Measurements from ENCODE around the gene NAA30. TPM values are rescaled to one million over a fixed set of nuclear protein-coding genes. Genes with fewer than 3 reads are reported as not detected.
"Not testable (repeated sequence)": the region's sequence is repeated elsewhere in the genome, so short reads cannot be mapped to it uniquely, and the experiment has no call there.

The NAA30 gene
- total RNA-seq, 1 donor from 2014 or later, result 53.8 TPM

DNA sequence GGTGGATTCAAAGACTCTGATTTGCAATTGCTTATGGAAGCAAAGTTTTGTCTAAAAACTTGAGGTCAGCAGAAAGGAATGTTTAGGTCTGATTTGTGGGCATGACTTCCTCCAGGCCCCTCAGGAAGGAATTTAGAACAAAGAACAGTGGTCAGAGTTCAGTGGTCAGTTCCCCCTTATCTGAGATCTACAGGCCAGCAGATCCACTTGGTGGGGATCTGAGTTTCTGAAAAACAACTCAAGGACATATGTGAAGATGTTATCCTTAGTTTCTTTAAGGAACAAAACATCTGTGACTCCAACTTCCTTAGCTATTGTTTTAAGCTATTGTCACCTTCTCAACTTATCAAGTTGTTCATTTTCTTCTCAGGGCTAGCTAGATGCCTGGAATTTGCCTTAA lies 28.0 kb upstream of the NAA30 start:
- Histone ChIP-seq H3K4me3 (no peak overlapping the region), H3K9me3 (ENCODE audit: low read depth) (no peaks in the 10 kb centered on the region), H3K79me2 (ENCODE audit: low read depth) (no peaks in the 10 kb centered on the region), H3K4me1 (peaks cover 72% of the 10 kb centered on the region), H3K9ac (no peak overlapping the region), H4K20me1 (ENCODE audit: low read depth) (no peaks in the 10 kb centered on the region), H3K27ac (no peak overlapping the region), H2AFZ (replicated peaks) (peak overlapping the region; percentile 26), H3K36me3 (no peaks in the 10 kb centered on the region), H3F3A (ENCODE audit: low read depth) (peaks cover 6% of the 10 kb centered on the region), H3K4me2 (peak overlapping the region; percentile 6), H3K27me3 (no peaks in the 10 kb centered on the region)
- H3K4me3 Mint-ChIP-seq, result no peak overlapping the region
- no peak for DNase-seq (ENCODE audit: low spot score)
- no peaks in the 10 kb centered on the region for H3K36me3 Mint-ChIP-seq
- TF ChIP-seq, protein P1, sequence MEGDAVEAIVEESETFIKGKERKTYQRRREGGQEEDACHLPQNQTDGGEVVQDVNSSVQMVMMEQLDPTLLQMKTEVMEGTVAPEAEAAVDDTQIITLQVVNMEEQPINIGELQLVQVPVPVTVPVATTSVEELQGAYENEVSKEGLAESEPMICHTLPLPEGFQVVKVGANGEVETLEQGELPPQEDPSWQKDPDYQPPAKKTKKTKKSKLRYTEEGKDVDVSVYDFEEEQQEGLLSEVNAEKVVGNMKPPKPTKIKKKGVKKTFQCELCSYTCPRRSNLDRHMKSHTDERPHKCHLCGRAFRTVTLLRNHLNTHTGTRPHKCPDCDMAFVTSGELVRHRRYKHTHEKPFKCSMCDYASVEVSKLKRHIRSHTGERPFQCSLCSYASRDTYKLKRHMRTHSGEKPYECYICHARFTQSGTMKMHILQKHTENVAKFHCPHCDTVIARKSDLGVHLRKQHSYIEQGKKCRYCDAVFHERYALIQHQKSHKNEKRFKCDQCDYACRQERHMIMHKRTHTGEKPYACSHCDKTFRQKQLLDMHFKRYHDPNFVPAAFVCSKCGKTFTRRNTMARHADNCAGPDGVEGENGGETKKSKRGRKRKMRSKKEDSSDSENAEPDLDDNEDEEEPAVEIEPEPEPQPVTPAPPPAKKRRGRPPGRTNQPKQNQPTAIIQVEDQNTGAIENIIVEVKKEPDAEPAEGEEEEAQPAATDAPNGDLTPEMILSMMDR (IDR thresholded peaks at IDR 0.05), result no peak
- TF ChIP-seq EZH2phosphoT487 (IDR thresholded peaks at IDR 0.05) (no peak), EZH2 (IDR thresholded peaks at IDR 0.05) (no peak)
- peaks cover 14% of the 10 kb centered on the region for H3K27me3 Mint-ChIP-seq (ENCODE audit: insufficient read depth, low read depth)
- peaks cover 58% of the 10 kb centered on the region for H3K4me1 Mint-ChIP-seq
- H3K27ac Mint-ChIP-seq, result no peak overlapping the region
- peaks cover 3% of the 10 kb centered on the region for H3K9me3 Mint-ChIP-seq

DNA sequence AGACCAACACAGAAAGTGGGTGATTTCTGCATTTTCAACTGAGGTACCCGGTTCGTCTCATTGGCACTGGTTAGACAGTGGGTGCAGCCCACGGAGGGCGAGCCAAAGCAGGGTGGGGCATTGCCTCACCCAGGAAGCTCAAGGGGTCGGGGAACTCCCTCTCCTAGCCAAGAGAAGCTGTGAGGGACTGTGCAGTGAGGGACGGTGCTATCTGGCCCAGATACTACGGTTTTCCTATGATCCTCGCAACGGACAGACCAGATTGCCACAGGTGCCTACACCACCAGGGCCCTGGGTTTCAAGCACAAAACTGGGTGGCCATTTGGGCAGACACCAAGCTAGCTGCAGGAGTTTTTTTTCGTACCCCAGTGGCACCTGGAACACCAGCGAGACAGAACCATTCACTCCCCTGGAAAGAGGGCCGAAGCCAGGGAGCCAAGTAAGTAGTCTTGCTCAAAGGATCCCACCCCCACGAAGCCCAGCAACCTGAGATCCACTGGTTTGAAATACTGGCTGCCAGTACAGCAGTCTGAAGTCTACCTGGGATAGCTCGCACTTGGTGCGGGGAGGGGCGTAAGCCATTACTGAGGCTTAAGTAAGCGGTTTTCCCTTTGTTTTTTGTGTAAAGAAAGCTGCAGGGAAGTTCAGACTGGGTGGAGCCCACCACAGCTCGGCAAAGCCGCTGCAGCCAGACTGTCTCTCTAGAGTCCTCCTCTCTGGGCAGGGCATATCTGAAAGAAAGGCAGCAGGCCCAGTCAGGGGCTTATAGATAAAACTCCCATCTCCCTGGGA lies 25.5 kb upstream of the NAA30 start:
- peak overlapping the region; percentile 39 for H3K4me3 Mint-ChIP-seq
- no peak overlapping the region for H3K9ac ChIP-seq
- H3K27ac ChIP-seq, result no peak overlapping the region
- no peaks in the 10 kb centered on the region for H4K20me1 ChIP-seq (ENCODE audit: low read depth)
- no peak overlapping the region for H3K4me3 ChIP-seq
- no peaks in the 10 kb centered on the region for H3K36me3 ChIP-seq
- no peaks in the 10 kb centered on the region for H3K36me3 Mint-ChIP-seq
- H3K79me2 ChIP-seq (ENCODE audit: low read depth), result no peaks in the 10 kb centered on the region
- H3K27me3 Mint-ChIP-seq (ENCODE audit: insufficient read depth, low read depth), result peaks cover 10% of the 10 kb centered on the region
- peak; percentile 84 for DNase-seq (ENCODE audit: low spot score)
- no peak overlapping the region for H2AFZ ChIP-seq (replicated peaks)
- peak overlapping the region; percentile 66 for H3K4me2 ChIP-seq
- peak overlapping the region; percentile 80 for H3K27ac Mint-ChIP-seq
- no peaks in the 10 kb centered on the region for H3K27me3 ChIP-seq
- no peaks in the 10 kb centered on the region for H3K9me3 ChIP-seq (ENCODE audit: low read depth)
- H3K4me1 Mint-ChIP-seq, result peaks cover 52% of the 10 kb centered on the region
- H3F3A ChIP-seq (ENCODE audit: low read depth), result peaks cover 6% of the 10 kb centered on the region
- peaks cover 55% of the 10 kb centered on the region for H3K4me1 ChIP-seq
- TF ChIP-seq, protein P1 (IDR thresholded peaks at IDR 0.05), result no peak
- TF ChIP-seq EZH2 (IDR thresholded peaks at IDR 0.05), result no peak
- TF ChIP-seq EZH2phosphoT487 (IDR thresholded peaks at IDR 0.05), result no peak
- H3K9me3 Mint-ChIP-seq, result peaks cover 13% of the 10 kb centered on the region

DNA sequence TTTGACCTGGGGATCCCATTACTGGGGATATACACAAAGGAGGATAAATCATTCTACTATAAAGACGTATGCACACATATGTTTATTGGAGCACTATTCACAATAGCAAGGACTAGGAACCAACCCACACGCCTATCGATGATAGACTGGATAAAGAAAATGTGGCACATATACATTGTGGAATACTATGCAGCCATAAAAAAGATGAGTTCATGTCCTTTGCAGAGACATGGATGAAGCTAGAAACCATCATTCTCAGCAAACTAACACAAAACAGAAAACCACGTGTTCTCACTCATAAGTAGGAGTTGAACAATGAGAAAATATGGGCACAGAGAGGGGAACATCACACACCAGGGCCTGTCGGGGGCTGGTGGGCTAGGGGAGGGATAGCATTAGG lies 20.2 kb upstream of the NAA30 start:
- not testable (repeated sequence) for H3K36me3 ChIP-seq; H3K27me3 ChIP-seq; DNase-seq (ENCODE audit: low spot score); H3K4me3 ChIP-seq; H3K27me3 Mint-ChIP-seq (ENCODE audit: insufficient read depth, low read depth); H3K9ac ChIP-seq; H2AFZ ChIP-seq (replicated peaks); H3K4me2 ChIP-seq; H3K27ac Mint-ChIP-seq; H3K9me3 ChIP-seq (ENCODE audit: low read depth); H4K20me1 ChIP-seq (ENCODE audit: low read depth); H3K36me3 Mint-ChIP-seq; H3F3A ChIP-seq (ENCODE audit: low read depth); H3K79me2 ChIP-seq (ENCODE audit: low read depth); H3K4me3 Mint-ChIP-seq; H3K27ac ChIP-seq
- H3K4me1 Mint-ChIP-seq, result peaks cover 24% of the 10 kb centered on the region
- H3K9me3 Mint-ChIP-seq, result peaks cover 12% of the 10 kb centered on the region
- peaks cover 25% of the 10 kb centered on the region for H3K4me1 ChIP-seq

DNA sequence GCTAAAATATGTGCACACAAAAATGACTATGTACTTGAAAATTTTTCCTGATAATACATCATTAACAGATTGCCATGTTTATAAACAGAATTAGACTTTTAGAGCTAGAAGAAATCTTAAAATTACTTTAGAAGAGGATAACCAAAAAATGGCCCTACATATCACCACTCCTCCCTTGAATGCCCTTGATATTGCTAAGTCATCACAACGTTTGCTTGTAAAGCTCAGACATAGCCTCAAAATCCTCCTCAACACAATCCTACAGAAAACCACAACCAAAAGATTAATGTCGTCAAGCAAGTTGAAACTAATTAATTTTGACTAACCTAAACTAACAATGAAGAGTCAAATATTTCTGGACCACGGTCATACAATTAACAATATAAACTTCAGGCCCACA lies 19.4 kb upstream of the NAA30 start:
- H3K27ac Mint-ChIP-seq, result no peak overlapping the region
- DNase-seq (ENCODE audit: low spot score), result no peak
- H3K79me2 ChIP-seq (ENCODE audit: low read depth), result no peaks in the 10 kb centered on the region
- H3K27me3 ChIP-seq, result no peaks in the 10 kb centered on the region
- H3F3A ChIP-seq (ENCODE audit: low read depth), result no peaks in the 10 kb centered on the region
- H3K9me3 Mint-ChIP-seq, result peaks cover 12% of the 10 kb centered on the region
- no peak overlapping the region for H3K27ac ChIP-seq
- no peak overlapping the region for H3K9ac ChIP-seq
- peaks cover 3% of the 10 kb centered on the region for H3K27me3 Mint-ChIP-seq (ENCODE audit: insufficient read depth, low read depth)
- H4K20me1 ChIP-seq (ENCODE audit: low read depth), result no peaks in the 10 kb centered on the region
- no peaks in the 10 kb centered on the region for H3K36me3 Mint-ChIP-seq
- H3K9me3 ChIP-seq (ENCODE audit: low read depth), result no peaks in the 10 kb centered on the region
- H3K4me2 ChIP-seq, result no peak overlapping the region
- peaks cover 15% of the 10 kb centered on the region for H3K4me1 Mint-ChIP-seq
- no peak overlapping the region for H3K4me3 Mint-ChIP-seq
- H2AFZ ChIP-seq (replicated peaks), result no peak overlapping the region
- H3K4me3 ChIP-seq, result no peak overlapping the region
- no peaks in the 10 kb centered on the region for H3K36me3 ChIP-seq
- peaks cover 16% of the 10 kb centered on the region for H3K4me1 ChIP-seq
- TF ChIP-seq, protein P1 (IDR thresholded peaks at IDR 0.05), result no peak

Data from neural progenitor cell (in vitro differentiated cells).